Erythroblast (primary cell): Measurements from ENCODE around the gene INPP1.

ENCODE experiments used
- GATA1 ChIP-seq: IDR thresholded peaks from 2 replicates; pipeline ENCODE4 v1.6.1; 2011; ENCODE audit warnings: low read depth, mild to moderate bottlenecking, control low read depth, low read length, moderate library complexity
- POLR2A ChIP-seq: IDR thresholded peaks from 2 replicates; pipeline ENCODE4 v1.6.1; 2011; ENCODE audit warnings: mild to moderate bottlenecking, low read length

- no peak for TF ChIP-seq POLR2A
- TF ChIP-seq GATA1, result no peak
Measured at GRCh38 chr2:190406805-190407204, 63.4 kb downstream of the INPP1 start.
